LNCaP clone FGC (cell line): ENCODE data around the gene ZSCAN10.

Experiments used
- DNase-seq: peaks from one replicate; pipeline ENCODE4 v3.0.0-alpha.2; 2011; ENCODE audit warnings: low read depth
- H3K4me3 ChIP-seq: 2 replicates; pipeline ENCODE4 v1.5.1; 2011; ENCODE audit warnings: mild to moderate bottlenecking, low read depth, low read length, control low read depth
- TF ChIP-seq, protein P1 (sequence below): IDR thresholded peaks from 2 replicates; pipeline ENCODE4 v1.5.1; 2012; ENCODE audit warnings: mild to moderate bottlenecking; ENCODE audit not compliant: control insufficient read depth, insufficient read depth; ENCODE audit errors: extremely low read depth

ZSCAN10 gene

GRCh38 chr16:3094289-3095027, 4.6 kb downstream of the ZSCAN10 start:
- TF ChIP-seq, protein P1, sequence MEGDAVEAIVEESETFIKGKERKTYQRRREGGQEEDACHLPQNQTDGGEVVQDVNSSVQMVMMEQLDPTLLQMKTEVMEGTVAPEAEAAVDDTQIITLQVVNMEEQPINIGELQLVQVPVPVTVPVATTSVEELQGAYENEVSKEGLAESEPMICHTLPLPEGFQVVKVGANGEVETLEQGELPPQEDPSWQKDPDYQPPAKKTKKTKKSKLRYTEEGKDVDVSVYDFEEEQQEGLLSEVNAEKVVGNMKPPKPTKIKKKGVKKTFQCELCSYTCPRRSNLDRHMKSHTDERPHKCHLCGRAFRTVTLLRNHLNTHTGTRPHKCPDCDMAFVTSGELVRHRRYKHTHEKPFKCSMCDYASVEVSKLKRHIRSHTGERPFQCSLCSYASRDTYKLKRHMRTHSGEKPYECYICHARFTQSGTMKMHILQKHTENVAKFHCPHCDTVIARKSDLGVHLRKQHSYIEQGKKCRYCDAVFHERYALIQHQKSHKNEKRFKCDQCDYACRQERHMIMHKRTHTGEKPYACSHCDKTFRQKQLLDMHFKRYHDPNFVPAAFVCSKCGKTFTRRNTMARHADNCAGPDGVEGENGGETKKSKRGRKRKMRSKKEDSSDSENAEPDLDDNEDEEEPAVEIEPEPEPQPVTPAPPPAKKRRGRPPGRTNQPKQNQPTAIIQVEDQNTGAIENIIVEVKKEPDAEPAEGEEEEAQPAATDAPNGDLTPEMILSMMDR = 0 out of 2 replicates have a peak, but pooled peaks have one; percentile 3
- no peak overlapping the region for H3K4me3 ChIP-seq
- DNase-seq = no peak

DNA sequence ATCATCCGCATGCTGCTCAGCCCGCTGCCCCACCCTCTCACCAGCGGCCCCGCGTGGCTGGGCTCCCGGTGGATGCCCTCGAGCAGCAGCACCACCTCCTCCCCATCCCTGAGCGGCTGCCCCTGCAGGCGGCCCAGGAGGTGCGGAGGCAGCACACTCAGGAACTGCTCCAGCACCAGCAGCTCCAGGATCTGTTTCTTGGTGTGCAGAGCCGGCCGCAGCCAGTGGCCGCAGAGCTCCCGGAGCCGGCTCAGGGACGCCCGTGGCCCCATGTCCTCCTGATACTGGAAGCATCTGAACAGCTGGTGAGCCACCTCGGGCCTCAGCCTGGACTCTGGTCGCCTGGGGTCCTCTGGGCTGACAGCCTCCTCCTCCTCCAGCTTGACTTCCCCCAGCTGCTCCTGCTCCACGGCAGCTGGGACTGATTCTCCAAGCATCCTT, 6.6 kb downstream of the ZSCAN10 start:
- no peak overlapping the region for H3K4me3 ChIP-seq
- DNase-seq = no peak
- TF ChIP-seq, protein P1 = no peak

GRCh38 chr16:3091551-3091950, 7.5 kb downstream of the ZSCAN10 start:
- no peak for DNase-seq
- TF ChIP-seq, protein P1 = no peak
- H3K4me3 ChIP-seq = no peak overlapping the region

DNA sequence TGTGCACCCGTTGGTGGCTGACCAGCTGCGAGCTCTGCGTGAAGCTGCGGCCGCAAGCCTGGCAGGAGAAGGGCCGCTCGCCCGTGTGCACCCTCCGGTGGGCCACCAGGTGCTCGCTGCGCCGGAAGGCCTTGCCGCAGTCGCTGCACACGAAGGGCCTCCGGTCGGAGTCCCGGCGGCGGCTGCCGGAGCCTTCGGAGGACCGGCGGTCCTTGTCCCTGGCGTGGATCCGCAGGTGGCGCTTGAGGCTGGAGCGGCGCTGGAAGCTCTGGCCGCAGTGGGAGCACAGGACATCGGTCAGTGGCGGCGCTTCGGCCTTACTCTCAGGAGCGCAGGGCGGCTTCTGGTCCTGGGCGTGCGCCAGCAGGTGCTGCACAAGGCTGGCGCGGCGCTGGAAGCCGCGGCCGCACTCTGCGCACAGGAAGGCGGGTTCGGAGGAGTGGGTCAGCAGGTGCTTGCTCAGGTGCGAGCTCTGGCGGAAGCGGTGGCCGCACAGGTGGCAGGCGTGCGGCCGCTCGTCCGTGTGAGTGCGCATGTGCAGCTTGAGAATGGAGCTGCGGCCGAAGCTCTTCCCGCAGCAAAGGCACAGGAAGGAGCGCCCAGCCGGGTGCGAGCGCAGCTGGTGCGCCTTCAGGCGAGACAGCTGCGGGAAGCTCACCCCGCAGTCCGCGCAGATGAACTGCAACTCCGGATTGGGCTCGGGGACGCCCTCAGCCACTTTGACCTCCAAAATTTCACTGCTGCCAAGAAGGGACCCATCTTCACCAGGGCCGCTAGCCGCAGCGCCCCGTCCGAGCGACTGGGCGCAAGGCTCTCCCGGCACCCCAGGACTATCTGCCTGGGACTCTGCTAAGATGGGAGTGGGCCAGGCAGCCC, 9.1 kb downstream of the ZSCAN10 start:
- DNase-seq = no peak
- TF ChIP-seq, protein P1 = no peak
- H3K4me3 ChIP-seq = no peak overlapping the region

DNA sequence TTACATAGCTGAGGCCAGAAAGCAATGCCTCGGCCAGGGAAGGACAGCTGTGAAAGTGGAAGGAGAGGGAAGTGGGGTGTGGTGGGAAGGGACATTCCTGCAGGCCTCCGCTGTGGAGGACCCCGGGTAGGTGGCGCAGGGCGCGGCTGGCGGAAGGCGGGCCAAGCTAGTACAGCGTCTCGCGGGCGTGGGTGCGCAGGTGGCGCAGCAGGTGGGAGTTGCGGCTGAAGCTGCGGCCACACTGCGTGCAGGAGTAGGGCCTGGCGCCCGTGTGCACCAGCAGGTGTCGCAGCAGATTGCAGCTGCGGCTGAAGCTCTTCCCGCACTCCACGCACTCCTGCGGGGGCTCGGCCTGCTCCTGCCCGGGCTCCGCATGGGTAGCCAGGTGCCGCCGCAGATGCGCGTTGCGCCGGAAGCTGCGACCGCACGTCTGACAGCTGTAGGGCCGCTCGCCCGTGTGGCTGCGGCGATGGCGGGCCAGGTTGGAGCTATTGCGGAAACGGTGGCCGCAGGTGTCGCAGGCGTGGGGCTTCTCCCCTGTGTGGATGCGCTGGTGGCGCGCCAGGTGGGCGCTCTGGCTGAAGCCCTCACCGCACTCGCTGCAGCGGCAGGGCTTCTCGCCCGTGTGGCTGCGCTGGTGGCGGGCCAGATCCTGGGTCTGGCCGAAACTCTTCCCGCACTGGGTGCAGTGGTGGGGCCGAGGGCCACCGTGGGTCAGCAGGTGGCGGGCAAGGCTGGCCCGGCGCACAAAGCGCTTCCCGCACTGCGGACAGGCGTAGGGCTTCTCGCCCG, 10.0 kb downstream of the ZSCAN10 start:
- no peak for DNase-seq
- no peak overlapping the region for H3K4me3 ChIP-seq
- TF ChIP-seq, protein P1 = no peak

GRCh38 chr16:3088450-3088849, 10.6 kb downstream of the ZSCAN10 start:
- no peak for DNase-seq
- TF ChIP-seq, protein P1 = no peak
- H3K4me3 ChIP-seq = no peak overlapping the region
